ENCODE results near the gene PRRX2. TPM values are rescaled to one million over a fixed set of nuclear protein-coding genes. Genes with fewer than 3 reads are reported as not detected.

PRRX2 gene
- total RNA-seq, 1 donor from 2014 or later = 1.1 TPM

DNA sequence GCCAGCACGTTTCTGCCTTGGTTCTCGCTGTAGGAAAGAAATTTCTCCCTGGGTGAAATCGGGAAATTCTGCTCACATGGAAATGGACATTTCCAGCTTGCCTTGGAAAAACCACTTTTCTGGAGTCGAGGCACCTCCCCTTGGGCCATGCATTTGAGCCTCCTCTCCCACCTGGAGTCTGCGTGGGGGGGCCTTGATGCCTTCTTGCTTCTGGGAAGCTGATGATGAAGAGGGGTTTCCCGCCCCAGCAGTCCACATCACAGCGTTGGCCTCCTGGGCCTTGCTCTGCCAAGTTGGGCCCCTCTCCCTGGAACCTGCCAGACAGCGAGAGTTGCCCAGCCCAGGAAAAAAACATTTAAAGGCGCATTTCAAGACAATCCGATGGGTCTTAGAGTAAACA is 21.7 kb upstream of the PRRX2 start:
- no peak overlapping the region for H3K27ac ChIP-seq
- DNase-seq = no peak
- intact Hi-C loops (cut with DNase I) = loop anchor here (10.0 kb wide), 1 partner anchor 91 kb away; no protein-coding TSS in a partner anchor

GRCh38 chr9:129644365-129644764 is 21.1 kb upstream of the PRRX2 start:
- TF ChIP-seq, protein P1, sequence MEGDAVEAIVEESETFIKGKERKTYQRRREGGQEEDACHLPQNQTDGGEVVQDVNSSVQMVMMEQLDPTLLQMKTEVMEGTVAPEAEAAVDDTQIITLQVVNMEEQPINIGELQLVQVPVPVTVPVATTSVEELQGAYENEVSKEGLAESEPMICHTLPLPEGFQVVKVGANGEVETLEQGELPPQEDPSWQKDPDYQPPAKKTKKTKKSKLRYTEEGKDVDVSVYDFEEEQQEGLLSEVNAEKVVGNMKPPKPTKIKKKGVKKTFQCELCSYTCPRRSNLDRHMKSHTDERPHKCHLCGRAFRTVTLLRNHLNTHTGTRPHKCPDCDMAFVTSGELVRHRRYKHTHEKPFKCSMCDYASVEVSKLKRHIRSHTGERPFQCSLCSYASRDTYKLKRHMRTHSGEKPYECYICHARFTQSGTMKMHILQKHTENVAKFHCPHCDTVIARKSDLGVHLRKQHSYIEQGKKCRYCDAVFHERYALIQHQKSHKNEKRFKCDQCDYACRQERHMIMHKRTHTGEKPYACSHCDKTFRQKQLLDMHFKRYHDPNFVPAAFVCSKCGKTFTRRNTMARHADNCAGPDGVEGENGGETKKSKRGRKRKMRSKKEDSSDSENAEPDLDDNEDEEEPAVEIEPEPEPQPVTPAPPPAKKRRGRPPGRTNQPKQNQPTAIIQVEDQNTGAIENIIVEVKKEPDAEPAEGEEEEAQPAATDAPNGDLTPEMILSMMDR (IDR thresholded peaks at IDR 0.05) = no peak
- H3K9me3 ChIP-seq = no peaks in the 10 kb centered on the region
- H3K27ac ChIP-seq = no peak overlapping the region
- ATAC-seq (no peak), DNase-seq (no peak)
- H3K4me3 ChIP-seq = no peak overlapping the region
- no peaks in the 10 kb centered on the region for H3K27me3 ChIP-seq
- intact Hi-C loops (cut with DNase I) = loop anchor here (10.0 kb wide), 1 partner anchor 90 kb away; no protein-coding TSS in a partner anchor
- peaks cover 5% of the 10 kb centered on the region for H3K36me3 ChIP-seq
- H3K4me1 ChIP-seq = peaks cover 19% of the 10 kb centered on the region

More for the DNA sequence above, 21.7 kb upstream of the PRRX2 start:
- no peak for ATAC-seq
- Histone ChIP-seq H3K36me3 (peaks cover 12% of the 10 kb centered on the region), H3K4me1 (peaks cover 19% of the 10 kb centered on the region), H3K4me3 (no peak overlapping the region), H3K9me3 (no peaks in the 10 kb centered on the region), H3K27me3 (no peaks in the 10 kb centered on the region)
- TF ChIP-seq, protein P1 (IDR thresholded peaks at IDR 0.05) = no peak

DNA sequence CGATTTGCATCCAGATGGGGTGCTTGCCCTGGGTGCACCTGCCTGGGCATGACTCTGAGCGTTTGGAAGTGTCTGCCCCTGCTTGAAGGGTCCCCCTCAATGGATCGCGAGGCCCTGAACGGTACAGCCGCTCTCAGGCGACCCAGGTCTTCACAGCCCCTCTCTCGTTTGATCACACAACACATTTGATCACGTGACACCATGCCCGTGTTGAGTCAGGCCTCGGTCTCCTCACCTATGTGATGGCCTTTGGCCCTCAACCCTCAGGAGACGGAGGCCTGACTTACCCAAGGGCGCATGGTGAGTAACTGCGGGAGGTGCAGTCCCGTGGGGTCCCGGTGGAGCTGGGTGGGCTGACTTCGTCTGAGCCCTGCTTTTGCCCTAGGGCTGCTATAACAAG is 20.5 kb upstream of the PRRX2 start:
- TF ChIP-seq, protein P1 (IDR thresholded peaks at IDR 0.05) = no peak
- intact Hi-C loops (cut with DNase I) = loop anchor here (10.0 kb wide), 1 partner anchor 90 kb away; no protein-coding TSS in a partner anchor
- H3K4me3 ChIP-seq = no peak overlapping the region
- no peaks in the 10 kb centered on the region for H3K27me3 ChIP-seq
- H3K27ac ChIP-seq = no peak overlapping the region
- H3K36me3 ChIP-seq = no peaks in the 10 kb centered on the region
- H3K9me3 ChIP-seq = no peaks in the 10 kb centered on the region
- DNase-seq (no peak), ATAC-seq (no peak)
- peaks cover 14% of the 10 kb centered on the region for H3K4me1 ChIP-seq

- Histone ChIP-seq H3K4me3 (no peak overlapping the region), H3K4me1 (peaks cover under 1% of the 10 kb centered on the region), H3K36me3 (no peaks in the 10 kb centered on the region), H3K9me3 (no peaks in the 10 kb centered on the region), H3K27me3 (no peaks in the 10 kb centered on the region), H3K27ac (no peak overlapping the region)
- no peak for DNase-seq
- no peak for ATAC-seq
- intact Hi-C loops (cut with DNase I) = loop anchor here (10.0 kb wide), 1 partner anchor 89 kb away; no protein-coding TSS in a partner anchor
- TF ChIP-seq, protein P1 (IDR thresholded peaks at IDR 0.05) = no peak
Observed at GRCh38 chr9:129646252-129646651, 19.2 kb upstream of the PRRX2 start.

GRCh38 chr9:129646654-129647053 is 18.8 kb upstream of the PRRX2 start:
- intact Hi-C loops (cut with DNase I) = loop anchor here (10.0 kb wide), 1 partner anchor 88 kb away; no protein-coding TSS in a partner anchor
- H3K36me3 ChIP-seq = no peaks in the 10 kb centered on the region

More at GRCh38 chr9:129646654-129647053, 18.8 kb upstream of the PRRX2 start:
- H3K4me3 ChIP-seq = no peak overlapping the region
- no peak overlapping the region for H3K27ac ChIP-seq
- TF ChIP-seq, protein P1 (IDR thresholded peaks at IDR 0.05) = no peak
- H3K27me3 ChIP-seq = no peaks in the 10 kb centered on the region
- H3K4me1 ChIP-seq = no peaks in the 10 kb centered on the region
- no peaks in the 10 kb centered on the region for H3K9me3 ChIP-seq
- DNase-seq (no peak), ATAC-seq (no peak)
